COLO829 (cell line): ENCODE measurements around the gene MSH6.
"Not testable (repeated sequence)": the region's sequence is repeated elsewhere in the genome, so short reads cannot be mapped to it uniquely, and the experiment has no call there.

Experiments used
- DNase-seq: peaks from one replicate; pipeline ENCODE4 v3.0.0; 2012; ENCODE audit warnings: low spot score

MSH6 gene

GRCh38 chr2:47842846-47843245 is 59.9 kb downstream of the MSH6 start:
- DNase-seq: no peak

GRCh38 chr2:47843407-47843806 is 60.5 kb downstream of the MSH6 start:
- no peak for DNase-seq

- no peak for DNase-seq
Measured at GRCh38 chr2:47844162-47844561, 61.2 kb downstream of the MSH6 start.

- no peak for DNase-seq
Measured at GRCh38 chr2:47849368-47849767, 66.4 kb downstream of the MSH6 start.

- no peak for DNase-seq
Measured at GRCh38 chr2:47850198-47850597, 67.3 kb downstream of the MSH6 start.

GRCh38 chr2:47853067-47853777 is 70.3 kb downstream of the MSH6 start:
- not testable (repeated sequence) for DNase-seq
